ENCODE results near the gene ENG. TPM values are rescaled to one million over a fixed set of nuclear protein-coding genes. Genes with fewer than 3 reads are reported as not detected.

ENG gene
- total RNA-seq, 3 donors from 2014 or later (not counting 1 experiment from before 2014, with no cell fraction given): 8.5 to 13.6 (median 12.3) TPM

- WGBS (ENCODE audit: insufficient coverage): 93% methylated on average over 33 of the region's 33 CpGs
- no peak overlapping the region for H3K27ac ChIP-seq (ENCODE audit: low read length)
- H3K27ac Mint-ChIP-seq: no peak overlapping the region
Measured at GRCh38 chr9:127815512-127816361, 38.7 kb downstream of the ENG start.

GRCh38 chr9:127814619-127815511 is 39.6 kb downstream of the ENG start:
- H3K9me3 Mint-ChIP-seq: no peaks in the 10 kb centered on the region
- DNase-seq: no peak
- no peaks in the 10 kb centered on the region for H3K27me3 Mint-ChIP-seq (ENCODE audit: low read depth in 2 of 2)
- ATAC-seq: no peak
- H3K4me1 Mint-ChIP-seq: no peaks in the 10 kb centered on the region
- H3K27ac Mint-ChIP-seq: no peak overlapping the region
- no peak for TF ChIP-seq CTCF (IDR thresholded peaks at IDR 0.05)
- no peaks in the 10 kb centered on the region for H3K4me1 ChIP-seq (ENCODE audit: control insufficient read depth, insufficient read depth, low read length)
- H3K36me3 ChIP-seq (ENCODE audit: control insufficient read depth, insufficient read depth, low read length): peaks cover 47% of the 10 kb centered on the region
- WGBS (ENCODE audit: insufficient coverage): 94% methylated on average over 11 of the region's 11 CpGs
- no peak overlapping the region for H3K27ac ChIP-seq (ENCODE audit: low read length)
- no peak overlapping the region for H3K4me3 ChIP-seq (ENCODE audit: low read length)
- H3K36me3 Mint-ChIP-seq: no peaks in the 10 kb centered on the region
- intact Hi-C loops (cut with micrococcal nuclease): no loop called here
- no peak overlapping the region for H3K4me3 Mint-ChIP-seq
- no peaks in the 10 kb centered on the region for H3K27me3 ChIP-seq (ENCODE audit: control insufficient read depth, insufficient read depth, low read length)
- H3K9me3 ChIP-seq (ENCODE audit: control insufficient read depth, insufficient read depth, low read length): no peaks in the 10 kb centered on the region

More at GRCh38 chr9:127815512-127816361, 38.7 kb downstream of the ENG start:
- Mint-ChIP-seq H3K9me3 (no peaks in the 10 kb centered on the region), H3K4me1 (no peaks in the 10 kb centered on the region), H3K4me3 (no peak overlapping the region), H3K27me3 (ENCODE audit: low read depth in 2 of 2) (no peaks in the 10 kb centered on the region), H3K36me3 (no peaks in the 10 kb centered on the region)
- no peak overlapping the region for H3K4me3 ChIP-seq (ENCODE audit: low read length)
- peaks cover 39% of the 10 kb centered on the region for H3K36me3 ChIP-seq (ENCODE audit: control insufficient read depth, insufficient read depth, low read length)
- TF ChIP-seq CTCF (IDR thresholded peaks at IDR 0.05): no peak
- DNase-seq (no peak), ATAC-seq (no peak)
- no peaks in the 10 kb centered on the region for H3K27me3 ChIP-seq (ENCODE audit: control insufficient read depth, insufficient read depth, low read length)
- intact Hi-C loops (cut with micrococcal nuclease): no loop called here
- no peaks in the 10 kb centered on the region for H3K4me1 ChIP-seq (ENCODE audit: control insufficient read depth, insufficient read depth, low read length)
- no peaks in the 10 kb centered on the region for H3K9me3 ChIP-seq (ENCODE audit: control insufficient read depth, insufficient read depth, low read length)

GRCh38 chr9:127813686-127814226 is 40.7 kb downstream of the ENG start:
- H3K27ac ChIP-seq (ENCODE audit: low read length): no peak overlapping the region
- no peaks in the 10 kb centered on the region for H3K36me3 Mint-ChIP-seq
- WGBS (ENCODE audit: insufficient coverage): 97% methylated on average over 9 of the region's 9 CpGs
- H3K4me1 Mint-ChIP-seq: no peaks in the 10 kb centered on the region
- H3K27me3 ChIP-seq (ENCODE audit: control insufficient read depth, insufficient read depth, low read length): no peaks in the 10 kb centered on the region
- TF ChIP-seq CTCF (IDR thresholded peaks at IDR 0.05): no peak
- no peak overlapping the region for H3K4me3 ChIP-seq (ENCODE audit: low read length)
- H3K4me3 Mint-ChIP-seq: no peak overlapping the region
- peaks cover 52% of the 10 kb centered on the region for H3K36me3 ChIP-seq (ENCODE audit: control insufficient read depth, insufficient read depth, low read length)
- DNase-seq: no peak
- no peak for ATAC-seq
- no peaks in the 10 kb centered on the region for H3K9me3 ChIP-seq (ENCODE audit: control insufficient read depth, insufficient read depth, low read length)
- no peaks in the 10 kb centered on the region for H3K27me3 Mint-ChIP-seq (ENCODE audit: low read depth in 2 of 2)
- intact Hi-C loops (cut with micrococcal nuclease): no loop called here
- H3K4me1 ChIP-seq (ENCODE audit: control insufficient read depth, insufficient read depth, low read length): peaks cover 4% of the 10 kb centered on the region
- no peaks in the 10 kb centered on the region for H3K9me3 Mint-ChIP-seq
- H3K27ac Mint-ChIP-seq: no peak overlapping the region

All from natural killer cell (primary cell).